Non-pigmented ciliary epithelial cell (primary cell): ENCODE measurements around the gene PPP1R9B.

ENCODE experiments used
- DNase-seq: peaks from one replicate; pipeline ENCODE4 v3.0.0-alpha.2; 2010; ENCODE audit warnings: low read depth

Gene PPP1R9B

DNA sequence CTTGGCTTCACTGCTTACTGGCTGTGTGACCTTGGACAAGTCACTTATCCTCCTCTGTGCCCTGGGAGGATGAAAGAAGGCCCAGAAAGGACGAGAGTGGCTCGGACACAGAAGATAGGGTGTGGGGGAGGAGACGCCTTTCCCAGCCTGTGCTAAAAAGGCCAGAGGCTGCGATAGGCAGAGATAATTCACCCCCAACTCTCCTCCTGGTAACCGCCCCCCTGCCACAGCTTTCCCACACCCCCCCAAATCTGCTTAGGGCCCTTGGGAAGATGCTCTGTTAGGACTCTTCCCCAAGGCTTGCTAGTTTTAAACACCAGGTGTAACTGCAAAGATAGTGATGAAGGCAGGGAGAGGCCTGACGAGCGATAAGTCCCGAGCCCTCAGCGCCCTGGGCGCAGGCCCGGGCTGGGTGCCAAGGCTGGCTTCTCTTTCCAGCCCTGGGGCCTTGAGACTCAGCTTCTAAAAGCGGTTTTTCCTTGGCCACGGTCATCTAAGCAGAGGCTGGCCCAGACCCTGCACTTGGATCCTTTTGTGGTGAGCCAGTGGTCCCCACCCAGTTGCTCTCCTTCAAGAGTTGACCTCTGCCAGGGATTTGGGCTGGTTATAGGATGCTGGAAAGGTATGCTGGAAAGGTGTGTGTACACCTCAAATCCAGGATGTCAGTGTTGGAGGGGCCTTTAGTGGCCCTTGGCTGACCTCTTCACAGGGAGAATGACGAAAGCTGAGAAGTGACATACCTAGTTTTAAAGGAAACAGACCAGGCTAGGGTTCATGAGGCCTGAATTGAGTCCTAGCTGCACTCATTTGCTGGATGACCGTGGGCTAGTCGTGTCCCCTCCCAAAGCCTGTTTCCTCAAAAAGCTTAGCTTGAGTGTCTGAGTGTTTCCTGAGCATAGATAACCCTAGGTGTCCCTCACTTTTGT is 3.4 kb upstream of the PPP1R9B start:
- DNase-seq, result no peak

DNA sequence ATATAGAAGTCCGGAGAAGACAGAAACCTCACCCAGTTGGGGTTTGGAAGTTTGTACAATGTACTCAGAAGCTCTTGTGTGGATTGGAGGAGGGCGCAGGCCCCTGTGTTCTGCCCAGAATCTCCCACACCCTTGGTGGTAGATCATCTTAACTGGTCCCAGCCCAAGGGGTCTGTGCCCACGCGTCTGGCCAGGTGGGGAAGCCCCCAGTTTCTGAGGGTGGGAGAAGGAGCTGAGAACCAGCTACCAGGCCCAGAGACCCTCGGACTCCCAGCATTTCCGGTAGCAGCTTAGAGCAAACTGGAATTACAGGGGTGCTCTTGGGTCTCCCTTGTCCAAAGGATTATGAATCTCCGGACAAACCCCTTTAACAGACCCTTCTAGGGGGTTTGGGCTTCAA is 2.3 kb upstream of the PPP1R9B start:
- no peak for DNase-seq

DNA sequence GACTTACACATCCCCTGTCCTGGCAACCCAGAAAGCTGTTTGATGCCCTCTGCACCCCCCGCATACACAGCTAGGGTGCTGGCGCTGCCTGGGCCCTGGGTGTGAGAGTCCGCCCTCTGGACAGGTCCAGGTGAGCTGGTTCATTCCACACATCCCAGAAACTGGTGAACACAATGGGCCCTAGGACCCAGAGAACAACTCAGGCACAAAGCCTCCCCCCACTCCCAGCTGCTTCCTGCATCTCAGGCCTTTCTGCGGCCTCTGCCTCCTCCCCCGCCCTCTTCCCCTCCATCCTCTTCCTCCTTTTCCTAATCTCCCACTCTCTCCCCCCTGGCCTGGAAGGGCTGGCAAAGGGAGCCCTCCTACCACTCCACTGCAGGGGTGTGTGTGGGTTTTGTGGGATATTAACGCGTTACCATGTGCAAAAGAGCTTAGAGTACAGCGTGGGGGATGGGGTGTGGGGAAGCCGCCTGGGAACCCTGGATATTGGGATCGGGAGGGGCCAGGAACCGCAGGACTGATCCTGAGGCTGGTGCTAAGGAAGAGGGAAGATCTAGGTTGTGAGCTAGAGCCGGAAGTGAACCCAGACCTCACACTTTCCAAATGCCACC is 1.6 kb upstream of the PPP1R9B start:
- DNase-seq, result peak; percentile 44

DNA sequence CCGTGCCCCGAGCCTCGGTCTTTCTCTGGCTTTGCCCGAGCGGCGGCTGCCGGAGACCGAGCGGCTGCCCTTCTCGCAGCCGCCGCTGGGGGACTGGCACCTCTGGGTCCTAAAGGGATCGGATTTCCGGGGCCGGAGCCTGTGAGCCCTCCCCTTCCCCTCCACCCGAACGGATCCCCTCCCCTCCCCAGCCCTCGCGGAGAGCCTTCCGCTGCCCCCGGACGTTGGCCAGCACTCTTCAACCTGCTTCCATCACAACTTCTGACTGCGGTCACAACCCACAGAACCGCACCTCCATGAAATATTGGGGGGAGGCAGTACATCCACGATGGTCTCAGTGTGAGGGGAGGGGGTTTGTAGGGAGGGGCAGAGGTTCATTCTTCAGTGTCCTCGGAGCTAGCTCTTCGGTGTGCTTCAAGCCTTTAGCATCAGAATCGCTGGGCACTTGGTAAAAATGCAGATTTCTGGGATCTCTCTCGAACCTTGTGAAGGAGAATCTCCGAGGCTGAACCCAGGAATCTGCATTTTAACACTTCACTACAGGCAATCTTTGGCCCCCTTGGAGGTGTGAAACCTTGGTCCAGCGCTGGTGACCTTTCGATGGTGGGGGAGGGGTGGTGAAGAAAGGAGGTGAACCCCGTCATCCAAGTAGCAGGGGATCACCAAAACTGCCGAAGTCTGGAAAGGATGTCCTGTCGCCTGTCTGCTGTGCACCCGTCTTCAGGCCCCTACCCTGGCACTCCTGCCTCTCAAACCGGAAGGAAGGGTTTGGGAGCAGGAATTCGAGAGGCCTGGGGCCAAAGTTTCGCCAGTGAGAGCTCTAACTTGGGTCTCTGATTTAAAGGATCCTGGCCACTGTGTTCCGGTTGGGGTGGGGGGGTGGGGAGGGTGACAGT is 812 bp upstream of the PPP1R9B start:
- peak; percentile 58 for DNase-seq

DNA sequence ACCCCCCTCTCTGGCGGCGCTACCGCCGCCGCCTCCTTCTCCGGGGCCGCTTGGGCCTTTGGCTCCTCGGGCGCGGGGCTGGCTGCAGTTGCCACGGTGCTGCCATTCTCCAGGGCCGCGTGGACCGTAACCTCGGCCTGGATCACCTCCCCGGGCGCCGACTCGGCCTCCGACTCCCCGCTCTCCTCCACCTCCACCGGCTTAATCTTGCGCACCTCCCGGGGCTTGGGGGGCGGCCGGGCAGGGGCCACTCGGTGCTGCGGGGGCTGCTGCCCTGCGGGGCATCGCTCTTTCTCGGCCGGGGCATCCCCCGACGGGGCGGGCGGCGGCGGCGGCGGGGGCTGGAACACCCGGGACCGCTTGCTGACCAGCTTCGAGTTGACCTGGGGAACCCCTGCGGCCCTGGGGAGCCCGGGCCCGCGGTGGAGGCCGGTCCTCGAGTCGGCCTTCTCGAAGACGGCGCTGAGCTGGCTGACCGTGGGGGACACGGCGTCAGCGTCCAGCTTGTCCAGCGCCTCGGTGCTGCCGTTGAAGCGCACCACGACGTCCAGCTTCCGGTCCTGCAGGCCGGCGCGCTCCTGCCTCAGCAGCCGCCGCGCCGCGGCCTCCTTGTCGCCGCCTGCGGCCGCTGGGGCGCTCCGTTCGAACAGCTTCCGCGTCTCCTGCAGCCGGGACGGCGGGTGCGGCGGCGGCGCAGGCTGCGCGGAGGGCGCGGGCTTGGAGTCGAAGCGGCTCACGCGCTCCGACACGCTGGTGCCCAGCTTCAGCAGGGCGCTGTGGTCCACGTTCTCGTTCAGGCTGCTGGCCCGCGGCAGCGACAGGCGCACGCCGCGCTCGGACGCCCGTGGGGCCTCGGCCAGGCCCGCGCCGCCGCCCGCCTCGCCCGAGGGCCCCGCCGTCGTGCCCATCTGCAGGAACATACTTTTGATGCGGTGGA is 792 bp downstream of the PPP1R9B start:
- no peak for DNase-seq

DNA sequence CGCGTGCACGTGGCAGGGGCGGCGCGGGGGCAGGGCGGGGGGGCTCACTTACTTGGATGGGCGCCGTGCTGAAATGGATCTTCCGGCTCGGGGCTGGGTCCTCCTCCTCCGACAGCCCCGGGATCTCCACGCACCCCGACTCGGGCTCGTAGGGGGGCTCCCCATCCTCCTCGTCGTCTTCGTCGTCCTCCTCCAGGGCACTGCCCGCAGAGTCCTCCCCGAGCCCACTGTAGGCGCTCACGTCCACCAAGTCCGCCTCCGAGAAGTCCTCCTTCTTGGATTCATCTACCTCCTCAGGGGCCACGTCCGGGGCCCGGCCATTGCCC is 1.4 kb downstream of the PPP1R9B start:
- no peak for DNase-seq

DNA sequence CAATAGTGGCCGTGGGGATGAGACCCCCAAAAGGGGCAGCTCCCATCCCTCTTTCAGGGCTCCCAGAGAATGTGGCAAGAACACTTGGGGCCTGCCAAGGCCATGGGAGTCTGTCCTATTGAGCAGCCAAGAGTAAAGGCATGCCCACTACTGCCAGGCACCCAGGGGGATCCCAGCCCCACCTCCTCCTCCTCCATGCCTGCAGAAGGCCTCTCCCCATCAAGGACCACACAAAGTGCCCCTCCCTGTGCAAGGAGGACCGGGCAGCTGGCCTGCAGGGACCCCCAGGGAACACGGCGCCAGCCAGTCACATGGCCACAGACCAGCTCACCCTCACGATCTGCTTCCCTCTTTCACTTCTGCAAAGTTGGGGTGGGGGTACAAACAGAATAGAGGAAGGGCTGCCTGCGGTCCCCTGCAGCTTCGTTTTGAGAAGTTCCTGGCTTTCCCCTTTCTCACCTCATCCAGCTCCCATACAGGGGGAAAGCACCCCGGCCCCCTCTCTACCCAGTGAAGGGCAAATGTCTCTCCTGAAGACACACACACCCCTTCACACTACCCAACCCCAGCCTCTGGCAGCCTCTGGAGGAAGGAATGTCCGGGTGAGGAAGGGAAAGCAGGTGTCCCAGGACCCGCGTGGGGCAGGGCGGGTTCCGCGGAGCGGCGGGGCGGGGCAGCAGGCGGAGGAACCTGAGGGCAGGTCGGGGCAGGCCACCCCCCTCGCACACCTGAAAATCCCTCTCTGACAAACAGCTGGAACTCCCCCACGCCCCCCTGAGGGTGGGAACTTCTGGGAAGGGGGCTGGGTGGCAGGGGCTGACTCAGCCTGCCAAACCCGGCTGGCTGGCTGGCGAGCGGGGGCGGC is 2.0 kb downstream of the PPP1R9B start:
- no peak for DNase-seq

DNA sequence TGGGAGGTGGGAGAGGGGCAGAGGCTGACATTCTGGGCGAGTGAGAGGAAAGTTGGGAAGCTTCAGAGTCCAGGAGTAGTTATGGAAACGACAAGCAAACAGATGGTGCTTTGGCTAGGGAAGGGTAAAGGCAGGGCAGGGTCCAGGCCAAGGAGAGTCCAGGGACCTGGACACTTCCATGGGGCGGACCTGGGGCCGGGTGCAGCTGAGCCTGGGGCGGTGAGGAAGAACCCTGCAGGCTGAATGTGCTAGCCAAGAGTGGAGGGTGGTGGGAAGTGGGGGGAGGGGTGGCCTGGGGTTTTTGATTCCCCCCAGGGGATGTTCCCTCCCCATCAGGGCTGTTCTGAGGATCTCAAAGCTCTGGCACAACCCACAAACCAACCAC is 2.6 kb downstream of the PPP1R9B start:
- no peak for DNase-seq

DNA sequence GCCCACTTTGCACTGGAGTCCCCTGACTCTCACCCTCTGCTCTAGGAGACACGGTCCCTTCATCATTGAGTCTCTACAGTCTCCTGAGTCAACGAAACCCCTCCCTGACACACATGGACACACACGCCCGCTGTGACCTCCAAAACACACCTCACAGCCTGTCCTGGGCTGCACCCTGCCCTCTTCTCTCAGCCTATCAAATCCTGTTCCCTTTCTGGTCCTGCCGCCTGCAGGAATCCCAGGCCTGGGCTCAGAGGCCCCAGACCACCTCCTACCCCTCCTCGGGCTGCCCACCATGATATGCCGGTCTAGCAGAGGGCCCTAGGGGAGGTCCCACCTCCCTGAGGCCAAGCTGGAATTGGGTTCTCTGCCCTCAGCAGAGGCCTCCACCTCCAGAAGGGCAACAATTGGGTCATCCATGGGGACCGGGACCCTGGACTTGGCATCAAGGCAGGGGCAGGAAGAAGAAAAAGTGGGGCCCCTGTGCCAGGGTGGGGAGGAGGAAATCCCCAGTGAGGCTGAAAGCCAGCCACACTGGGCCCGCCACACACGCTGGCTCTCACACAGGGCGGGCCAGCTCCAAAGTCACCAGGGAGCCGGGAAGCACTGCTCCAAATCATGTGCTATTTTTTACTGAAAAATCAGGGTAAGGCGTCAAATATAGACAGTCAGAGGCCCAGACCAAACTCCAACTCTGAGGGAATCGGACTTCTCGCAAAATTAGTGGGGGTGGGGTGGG is 3.4 kb downstream of the PPP1R9B start:
- DNase-seq, result no peak

DNA sequence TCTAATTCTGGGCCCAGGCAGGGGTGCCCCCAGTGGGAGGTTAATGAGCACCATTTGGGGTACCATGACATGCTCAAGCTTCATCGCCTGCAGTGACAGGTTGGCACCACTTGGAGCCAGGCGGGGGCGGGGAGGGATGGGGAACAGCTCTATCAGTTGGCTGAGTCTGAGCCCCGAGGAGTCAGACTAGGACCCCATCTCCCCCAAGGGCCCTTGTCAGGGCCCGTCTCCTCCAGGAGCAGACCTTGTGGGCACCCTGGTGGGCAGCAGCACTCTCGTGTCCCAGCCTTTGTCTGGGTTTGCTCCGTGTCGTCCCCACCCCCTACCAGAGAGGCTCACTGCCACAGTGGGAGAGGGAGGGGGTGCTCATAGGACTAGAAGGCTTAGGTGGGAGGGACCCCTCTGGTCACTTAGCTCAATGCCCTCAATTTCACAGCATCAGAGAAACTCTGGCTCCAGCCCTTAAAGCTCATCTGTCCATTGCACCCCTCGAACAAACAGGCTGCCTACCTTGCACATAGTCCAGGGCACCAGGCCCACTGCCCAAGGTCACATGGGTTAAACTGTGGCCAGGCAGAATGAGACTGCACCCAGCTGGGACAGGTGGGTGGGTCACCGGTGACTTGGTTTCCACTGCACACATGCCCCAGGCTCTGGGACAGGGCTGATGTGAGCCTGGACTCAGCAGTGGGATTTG is 4.1 kb downstream of the PPP1R9B start:
- DNase-seq, result no peak

DNA sequence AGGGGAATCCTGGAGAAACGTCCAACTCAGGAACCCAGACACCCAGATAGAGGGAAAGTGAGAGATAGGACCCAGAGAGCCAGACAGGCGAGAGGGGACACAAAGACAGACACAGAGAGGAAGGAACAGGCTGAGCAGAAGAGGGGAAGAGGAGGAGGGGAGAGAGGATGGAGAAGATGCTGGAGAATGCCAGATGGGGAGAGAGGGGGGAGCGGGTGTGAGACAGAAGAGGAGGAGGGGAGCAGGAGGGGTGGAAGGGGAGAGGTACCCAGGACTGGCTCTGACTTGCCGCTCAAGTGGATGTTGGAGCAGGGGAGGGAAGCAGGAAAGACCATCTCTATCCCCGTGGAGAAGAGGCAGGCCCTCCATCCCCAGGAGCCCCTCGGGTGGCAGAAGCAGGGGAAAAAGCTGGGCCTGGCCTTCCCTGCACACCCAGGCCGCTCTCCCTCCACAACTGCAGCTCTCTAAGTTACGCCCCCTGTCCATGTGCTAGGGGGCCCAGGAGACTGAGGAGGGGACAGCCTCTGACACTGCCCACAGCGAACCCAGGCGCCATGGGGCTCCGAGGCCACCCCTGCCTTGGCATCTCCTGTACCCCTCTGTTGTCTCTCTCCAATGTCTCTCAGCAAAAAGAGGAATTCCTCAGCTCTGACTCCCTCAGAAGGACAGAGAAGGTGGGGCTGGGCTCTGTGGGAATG is 4.8 kb downstream of the PPP1R9B start:
- DNase-seq, result no peak

DNA sequence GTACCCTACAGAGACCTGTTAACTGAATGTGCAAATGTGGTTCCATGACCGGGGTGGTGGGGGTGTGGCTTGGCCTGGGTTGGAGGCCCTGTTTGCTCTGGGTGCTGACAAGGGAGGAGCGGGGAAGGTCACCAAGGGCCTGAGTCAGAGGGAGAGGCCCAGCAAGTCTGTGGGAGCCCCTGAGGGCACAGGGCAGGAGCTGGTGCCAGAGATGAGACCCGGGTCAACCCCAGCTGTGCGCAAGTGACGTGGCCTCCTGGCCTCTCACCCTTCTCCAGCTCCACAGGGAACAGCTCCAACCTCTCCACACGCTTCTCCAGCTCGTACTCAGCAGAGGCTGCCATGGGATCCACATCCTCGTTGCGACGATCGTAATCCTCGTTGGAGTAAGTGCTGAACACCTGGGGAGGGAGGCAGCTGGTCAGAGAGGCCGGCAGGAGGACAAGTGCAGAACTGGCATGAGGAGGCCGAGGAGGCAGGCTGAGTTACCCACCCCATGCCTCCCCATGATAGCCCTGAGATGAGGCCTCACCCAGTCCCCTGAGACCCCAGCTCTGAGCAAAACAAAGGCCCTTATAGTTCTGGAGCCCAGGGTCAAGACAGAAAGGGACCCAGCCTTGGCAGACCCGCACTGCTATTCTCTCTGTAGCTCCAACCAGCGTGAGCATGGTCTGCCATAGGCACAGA is 5.5 kb downstream of the PPP1R9B start:
- DNase-seq, result no peak

DNA sequence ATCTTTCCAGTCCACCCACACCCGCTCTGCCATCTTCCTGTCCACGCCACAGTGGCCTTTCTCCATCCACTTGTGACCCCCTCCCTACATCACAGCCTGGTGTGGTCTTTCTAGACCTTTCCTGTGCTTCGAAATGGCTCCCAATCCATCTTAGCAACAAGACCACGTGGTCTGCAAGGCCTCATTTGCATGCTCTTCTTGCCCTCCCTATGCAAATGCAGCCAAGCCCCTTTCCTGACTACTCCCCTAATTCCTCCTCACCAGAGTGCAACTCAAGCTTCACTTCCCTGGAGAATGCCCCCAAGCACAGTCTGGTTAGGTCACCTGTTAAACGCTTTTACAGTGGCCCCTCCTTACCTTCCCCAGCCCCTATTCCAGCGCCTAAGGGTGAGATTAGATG is 6.1 kb downstream of the PPP1R9B start:
- no peak for DNase-seq

DNA sequence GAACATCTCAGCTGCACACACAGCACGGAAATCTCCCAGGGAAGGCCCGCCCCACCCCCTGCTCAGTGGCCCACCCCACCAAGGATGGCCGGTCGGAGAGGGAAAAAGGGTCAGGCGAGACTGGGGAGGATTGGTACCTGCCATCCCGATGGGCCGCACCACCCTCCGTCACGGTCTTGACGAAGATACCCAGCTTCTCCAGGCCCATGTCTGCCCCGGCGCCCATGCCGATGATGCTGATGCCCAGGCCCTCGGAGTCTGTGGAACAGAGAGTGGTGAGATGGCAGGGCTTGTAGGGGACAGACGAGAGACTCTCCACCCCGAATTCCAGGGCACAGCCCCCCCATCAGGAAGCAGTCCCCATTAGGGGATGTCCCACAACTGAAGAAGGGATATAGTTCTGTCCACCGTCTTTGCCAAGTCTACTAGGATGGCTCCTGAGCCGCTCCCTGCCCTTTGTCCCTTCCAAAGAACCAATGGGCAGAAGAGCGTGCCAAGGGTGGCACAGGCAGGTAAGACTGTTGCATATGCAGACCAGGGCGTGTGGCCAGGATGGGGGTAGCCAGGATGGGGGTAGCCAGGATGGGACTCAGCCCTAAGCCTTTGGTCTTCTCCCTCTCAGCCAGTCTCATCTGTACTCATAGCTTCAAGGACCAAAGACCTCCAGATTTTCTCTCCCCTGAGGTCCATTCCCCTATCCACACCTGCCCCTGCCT is 6.9 kb downstream of the PPP1R9B start:
- no peak for DNase-seq

DNA sequence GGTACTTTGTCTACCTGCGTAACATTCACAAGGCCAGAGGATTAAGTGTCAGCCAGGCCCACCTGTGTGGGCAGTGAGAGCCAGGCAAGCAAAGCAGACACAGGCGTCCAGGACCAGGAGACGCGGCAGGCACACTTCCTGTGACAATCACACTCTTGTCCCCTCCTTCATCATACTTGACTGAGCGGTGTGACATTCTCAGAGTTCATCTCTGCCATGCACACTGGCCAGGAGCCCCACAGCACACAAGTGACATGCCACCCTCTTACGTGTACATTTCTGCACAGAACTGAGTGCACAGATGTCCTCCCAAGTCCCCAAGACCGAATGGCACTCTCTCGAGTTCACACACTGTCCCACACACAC is 8.7 kb downstream of the PPP1R9B start:
- no peak for DNase-seq

DNA sequence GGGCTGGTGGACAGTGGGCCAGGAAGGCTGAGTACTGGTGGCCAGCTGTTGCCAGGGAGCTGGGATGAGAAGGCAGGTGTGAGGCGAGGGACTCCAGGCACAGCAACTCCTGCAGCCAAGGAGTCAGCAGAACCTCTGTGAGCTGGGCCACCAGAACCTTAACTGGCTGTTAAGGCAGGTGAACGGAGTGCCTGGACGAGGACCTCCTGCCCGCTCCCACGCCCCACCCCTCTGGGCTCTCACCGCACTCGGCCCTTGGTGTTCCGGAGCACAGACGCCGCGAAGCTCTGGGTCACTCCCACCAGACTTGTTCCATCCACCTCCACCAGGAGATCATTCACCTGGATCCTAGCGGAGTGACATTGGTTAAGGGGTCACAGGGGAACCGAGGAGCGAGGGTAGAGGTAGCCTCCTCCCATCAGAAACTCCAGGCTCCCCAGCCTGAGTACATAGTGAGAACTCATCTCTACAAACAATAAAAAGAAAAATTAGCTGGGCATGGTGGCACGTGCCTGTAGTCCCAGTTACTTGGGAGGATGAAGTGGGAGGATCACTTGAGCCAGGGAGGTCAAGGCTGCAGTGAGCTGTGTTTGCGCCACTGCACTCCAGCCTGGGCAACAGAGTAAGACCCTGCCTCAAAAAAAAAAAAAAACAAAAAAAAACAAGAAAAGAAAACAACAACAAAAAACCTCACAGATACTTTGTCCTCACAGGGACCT is 9.3 kb downstream of the PPP1R9B start:
- DNase-seq, result no peak
